ENCODE results near the gene GUCA2A.

Gene GUCA2A

GRCh38 chr1:42178249-42178648, 13.7 kb upstream of the GUCA2A start:
- no peak for TF ChIP-seq SPI1 (IDR thresholded peaks at IDR 0.05; ENCODE audit: low read depth, low read length)
- DNase-seq (ENCODE audit: insufficient read length, low spot score) (no peak), FAIRE-seq (no peak)

GRCh38 chr1:42177541-42177981, 13.0 kb upstream of the GUCA2A start:
- FAIRE-seq: no peak
- TF ChIP-seq POU2F2 (IDR thresholded peaks at IDR 0.05; ENCODE audit: low read depth, low read length) (no peak), TAF1 (IDR thresholded peaks at IDR 0.05; ENCODE audit: low read depth, low read length) (no peak), SPI1 (IDR thresholded peaks at IDR 0.05; ENCODE audit: low read depth, low read length) (no peak), PAX5 (IDR thresholded peaks at IDR 0.05; ENCODE audit: insufficient read depth, low read length, severe bottlenecking) (no peak), POLR2AphosphoS5 (IDR thresholded peaks at IDR 0.05; ENCODE audit: low read depth, low read length) (no peak), POLR2A (IDR thresholded peaks at IDR 0.05; ENCODE audit: low read depth, low read length) (no peak)
- DNase-seq (ENCODE audit: insufficient read length, low spot score): no peak

- DNase-seq (ENCODE audit: insufficient read length, low spot score): peak; percentile 40
- TF ChIP-seq POU2F2 (IDR thresholded peaks at IDR 0.05; ENCODE audit: low read depth, low read length) (no peak), POLR2A (IDR thresholded peaks at IDR 0.05; ENCODE audit: low read depth, low read length) (no peak), POLR2AphosphoS5 (IDR thresholded peaks at IDR 0.05; ENCODE audit: low read depth, low read length) (no peak), SPI1 (IDR thresholded peaks at IDR 0.05; ENCODE audit: low read depth, low read length) (no peak), TAF1 (IDR thresholded peaks at IDR 0.05; ENCODE audit: low read depth, low read length) (no peak), PAX5 (IDR thresholded peaks at IDR 0.05; ENCODE audit: insufficient read depth, low read length, severe bottlenecking) (no peak)
- FAIRE-seq: no peak
Measured at GRCh38 chr1:42176902-42177519, 12.5 kb upstream of the GUCA2A start.

GRCh38 chr1:42175314-42176054, 10.9 kb upstream of the GUCA2A start:
- DNase-seq (ENCODE audit: insufficient read length, low spot score) (no peak), FAIRE-seq (no peak)
- TF ChIP-seq TAF1 (IDR thresholded peaks at IDR 0.05; ENCODE audit: low read depth, low read length) (no peak), POU2F2 (IDR thresholded peaks at IDR 0.05; ENCODE audit: low read depth, low read length) (no peak), POLR2A (IDR thresholded peaks at IDR 0.05; ENCODE audit: low read depth, low read length) (no peak), SPI1 (IDR thresholded peaks at IDR 0.05; ENCODE audit: low read depth, low read length) (no peak), PAX5 (IDR thresholded peaks at IDR 0.05; ENCODE audit: insufficient read depth, low read length, severe bottlenecking) (no peak), POLR2AphosphoS5 (IDR thresholded peaks at IDR 0.05; ENCODE audit: low read depth, low read length) (no peak)

GRCh38 chr1:42173961-42174735, 9.6 kb upstream of the GUCA2A start:
- DNase-seq (ENCODE audit: insufficient read length, low spot score) (no peak), FAIRE-seq (no peak)

GRCh38 chr1:42173155-42173933, 8.8 kb upstream of the GUCA2A start:
- TF ChIP-seq POLR2A (IDR thresholded peaks at IDR 0.05; ENCODE audit: low read depth, low read length): peak; percentile 19; the same call in 1 of the 2 replicates
- TF ChIP-seq SPI1 (IDR thresholded peaks at IDR 0.05; ENCODE audit: low read depth, low read length): no peak
- no peak for TF ChIP-seq PAX5 (IDR thresholded peaks at IDR 0.05; ENCODE audit: insufficient read depth, low read length, severe bottlenecking)
- DNase-seq (ENCODE audit: insufficient read length, low spot score): peak; percentile 60
- peak; percentile 92 for FAIRE-seq

More at GRCh38 chr1:42173961-42174735, 9.6 kb upstream of the GUCA2A start:
- no peak; the same call in 1 of the 2 replicates for TF ChIP-seq POLR2AphosphoS5 (IDR thresholded peaks at IDR 0.05; ENCODE audit: low read depth, low read length)
- no peak for TF ChIP-seq POLR2A (IDR thresholded peaks at IDR 0.05; ENCODE audit: low read depth, low read length)
- no peak for TF ChIP-seq TAF1 (IDR thresholded peaks at IDR 0.05; ENCODE audit: low read depth, low read length)
- no peak for TF ChIP-seq SPI1 (IDR thresholded peaks at IDR 0.05; ENCODE audit: low read depth, low read length)
- TF ChIP-seq PAX5 (IDR thresholded peaks at IDR 0.05; ENCODE audit: insufficient read depth, low read length, severe bottlenecking): no peak
- TF ChIP-seq POU2F2 (IDR thresholded peaks at IDR 0.05; ENCODE audit: low read depth, low read length): no peak

- TF ChIP-seq SPI1 (IDR thresholded peaks at IDR 0.05; ENCODE audit: low read depth, low read length) (no peak), POLR2AphosphoS5 (IDR thresholded peaks at IDR 0.05; ENCODE audit: low read depth, low read length) (no peak), POLR2A (IDR thresholded peaks at IDR 0.05; ENCODE audit: low read depth, low read length) (no peak), PAX5 (IDR thresholded peaks at IDR 0.05; ENCODE audit: insufficient read depth, low read length, severe bottlenecking) (no peak), TAF1 (IDR thresholded peaks at IDR 0.05; ENCODE audit: low read depth, low read length) (no peak)
- FAIRE-seq (no peak), DNase-seq (ENCODE audit: insufficient read length, low spot score) (no peak)
Measured at GRCh38 chr1:42172381-42173133, 8.0 kb upstream of the GUCA2A start.

GRCh38 chr1:42171679-42172266, 7.2 kb upstream of the GUCA2A start:
- DNase-seq (ENCODE audit: insufficient read length, low spot score): no peak
- TF ChIP-seq SPI1 (IDR thresholded peaks at IDR 0.05; ENCODE audit: low read depth, low read length) (no peak), POLR2AphosphoS5 (IDR thresholded peaks at IDR 0.05; ENCODE audit: low read depth, low read length) (no peak), POLR2A (IDR thresholded peaks at IDR 0.05; ENCODE audit: low read depth, low read length) (no peak), POU2F2 (IDR thresholded peaks at IDR 0.05; ENCODE audit: low read depth, low read length) (no peak)
- FAIRE-seq: no peak

All from GM12891 (cell line).